ENCODE results near the gene GTF2H4. TPM values are rescaled to one million over a fixed set of nuclear protein-coding genes. Genes with fewer than 3 reads are reported as not detected.

The GTF2H4 gene
- total and polyA plus RNA-seq, 2 of the 8 experiments (the other 6 are each of a cell fraction or from before 2014, with no cell fraction given) = 42.3 to 53.4 TPM

GRCh38 chr6:30939473-30939872, 31.5 kb downstream of the GTF2H4 start (continued):
- TF ChIP-seq CHD7 (IDR thresholded peaks at IDR 0.05; ENCODE audit: insufficient replicate concordance, low read length) (no peak), SIX5 (IDR thresholded peaks at IDR 0.05; ENCODE audit: low read depth, low read length) (no peak), BACH1 (IDR thresholded peaks at IDR 0.05; ENCODE audit: low read length) (no peak), POLR2A (IDR thresholded peaks at IDR 0.05; ENCODE audit: control extremely low read depth in 1 of 2, low read depth in 2 of 2, low read length in 2 of 2) (no peak), CTBP2 (IDR thresholded peaks at IDR 0.05; ENCODE audit: borderline replicate concordance, insufficient read depth, insufficient read length, low read length) (no peak), EP300 (IDR thresholded peaks at IDR 0.05; ENCODE audit: borderline replicate concordance in 1 of 2, low read depth in 2 of 2, low read length in 2 of 2) (no peak)

All from H1 (cell line).